Superior temporal gyrus (tissue), 1 donor: Measurements from ENCODE around the gene ZFR.

Experiments
- DNase-seq: peaks from one replicate; pipeline ENCODE4 v3.0.0-alpha.2; 2016; ENCODE audit errors: extremely low spot score

ZFR gene

DNA sequence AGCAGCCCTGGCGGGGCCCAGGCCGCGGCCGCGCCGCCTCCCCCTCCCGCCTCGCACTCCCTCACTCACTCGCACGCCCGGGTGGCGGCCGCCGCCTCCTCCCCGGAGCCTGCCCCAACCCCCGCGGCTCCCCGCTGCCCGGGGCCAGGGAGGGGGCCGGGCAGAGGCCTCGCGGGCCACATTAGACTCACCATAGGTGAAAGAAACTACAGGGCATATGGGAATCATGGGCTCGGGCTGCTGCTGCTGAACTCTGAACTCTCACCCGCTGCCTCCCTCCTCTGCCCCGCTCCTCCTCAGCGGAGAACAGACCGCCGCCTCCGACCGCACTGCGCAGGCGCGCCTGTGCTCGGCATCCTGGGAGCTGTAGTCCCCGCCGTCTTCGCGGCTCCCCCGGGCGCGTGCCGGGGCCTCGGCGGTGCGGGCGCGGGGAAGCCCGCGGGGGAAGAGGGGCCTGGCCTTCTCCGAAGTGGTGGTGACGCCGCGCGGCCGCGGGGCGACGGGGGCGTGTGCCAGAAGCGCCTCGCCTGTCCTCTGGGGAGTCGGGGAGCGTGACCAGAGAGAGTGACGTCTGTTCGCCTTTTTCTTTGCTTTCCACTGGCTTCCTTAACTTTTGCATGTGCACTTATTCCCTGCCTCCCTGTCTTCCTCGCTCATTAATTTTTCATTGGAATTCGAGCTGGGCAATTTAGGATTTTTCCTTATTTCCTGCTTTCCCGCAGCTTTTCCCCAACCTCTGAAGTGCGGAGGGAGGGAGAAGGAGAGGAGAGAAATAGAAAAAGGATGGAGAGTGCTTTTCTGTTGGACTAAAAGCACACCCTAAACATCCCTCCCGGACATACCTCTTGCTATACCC lies at the start of gene ZFR:
Gene ZFR, minus strand, starts transcription at position 310 of the 856 bp plus-strand sequence. Its CDS starts 82 bp downstream, at position 228.
- peak; percentile 91 for DNase-seq

GRCh38 chr5:32490972-32491557 lies 46.5 kb upstream of the ZFR start:
- DNase-seq, result no peak

DNA sequence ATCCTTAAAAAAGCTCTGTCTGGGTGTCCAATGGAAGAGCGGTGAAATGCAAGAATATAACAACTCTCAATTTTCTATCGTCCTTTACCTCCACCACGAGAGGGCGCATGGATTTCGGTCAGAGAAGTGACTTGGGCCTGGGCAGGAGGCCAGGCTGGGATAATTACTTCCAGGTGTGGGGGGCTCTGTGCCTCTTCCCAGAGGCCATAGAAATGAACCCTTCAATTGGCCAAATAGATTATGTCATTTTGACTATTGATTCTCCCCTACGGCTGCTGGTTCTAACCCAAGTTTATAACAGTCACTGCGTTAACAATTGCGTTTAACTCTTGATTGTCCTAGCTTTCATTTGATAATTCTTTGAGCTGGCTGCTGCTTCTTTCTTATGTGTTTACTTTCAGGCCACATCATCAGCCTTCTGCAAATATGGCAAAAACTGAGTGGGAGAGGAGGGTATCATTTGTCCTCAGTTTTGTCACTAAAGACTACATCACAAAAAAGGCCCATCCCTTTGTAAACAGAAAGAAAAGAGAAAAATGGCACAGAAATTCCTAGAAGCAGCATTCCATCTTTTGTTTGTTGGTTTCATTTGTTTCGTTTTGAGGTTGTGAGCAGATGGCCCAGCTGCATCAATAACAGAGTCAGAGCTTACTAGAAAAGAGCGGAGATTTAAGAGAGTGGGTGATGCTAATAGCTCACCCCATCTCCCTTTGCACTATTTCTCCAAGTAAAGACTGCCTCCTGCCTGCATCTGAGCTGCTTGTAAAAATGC lies 45.4 kb upstream of the ZFR start:
- peak; percentile 91 for DNase-seq

DNA sequence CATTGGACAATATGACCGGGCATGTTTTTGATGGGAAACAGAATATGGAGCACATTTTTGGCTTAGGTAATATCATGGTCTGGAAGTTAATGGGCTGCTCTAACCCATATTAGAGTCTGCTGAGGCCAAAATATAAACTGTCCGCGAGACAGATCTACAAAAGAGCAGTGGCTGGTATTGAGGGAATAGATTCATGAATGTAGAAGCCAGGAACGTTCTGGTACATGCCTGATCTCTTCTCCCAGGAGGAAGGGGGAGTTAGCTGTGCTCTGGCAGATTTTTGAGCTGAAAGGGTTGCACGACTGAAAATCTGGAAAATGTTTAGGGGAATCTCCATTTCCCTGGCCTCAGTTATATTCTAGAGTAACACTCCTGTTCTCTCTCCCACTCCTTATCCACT lies 42.9 kb upstream of the ZFR start:
- no peak for DNase-seq

DNA sequence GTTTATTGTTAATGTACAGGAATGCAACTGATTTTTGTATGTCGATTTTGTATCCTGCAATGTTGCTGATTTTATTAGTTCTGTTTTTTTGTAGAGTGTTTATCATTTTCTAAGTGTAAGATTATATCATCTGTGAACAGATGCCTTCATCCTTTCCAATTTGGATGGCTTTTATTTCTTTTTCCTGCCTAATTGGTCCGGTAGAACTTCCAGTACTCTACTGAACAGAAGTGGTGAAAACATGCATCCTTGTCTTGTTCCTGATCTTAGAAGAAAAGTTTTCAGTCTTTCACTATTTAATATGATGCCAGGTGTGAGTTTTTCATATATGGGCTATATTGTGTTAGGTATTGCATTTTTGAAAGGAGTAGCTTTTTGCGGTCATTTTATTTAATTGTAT lies 42.5 kb upstream of the ZFR start:
- DNase-seq, result no peak

GRCh38 chr5:32482193-32482592 lies 37.7 kb upstream of the ZFR start:
- no peak for DNase-seq

- no peak for DNase-seq
These were observed 34.6 kb upstream of the ZFR start for GRCh38 chr5:32479096-32479495.

DNA sequence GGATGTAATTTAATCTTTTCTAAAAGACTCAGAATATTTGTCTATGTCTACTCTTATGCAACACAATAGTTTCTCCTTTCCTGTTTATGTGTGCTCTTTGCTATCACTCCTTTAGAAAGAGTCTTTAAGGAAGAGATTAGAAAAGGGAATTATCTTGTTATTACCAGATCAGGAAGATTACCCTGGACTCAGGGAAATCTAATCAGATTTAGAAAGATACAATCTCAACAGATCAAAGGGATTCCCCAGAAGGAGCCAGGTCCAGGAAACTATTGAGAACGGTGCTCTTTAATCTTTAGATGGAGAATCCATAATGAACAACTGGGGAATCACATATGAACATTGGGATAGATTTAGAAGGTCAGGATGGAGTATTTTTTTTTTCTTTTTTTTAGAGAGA lies 32.4 kb upstream of the ZFR start:
- DNase-seq, result no peak

DNA sequence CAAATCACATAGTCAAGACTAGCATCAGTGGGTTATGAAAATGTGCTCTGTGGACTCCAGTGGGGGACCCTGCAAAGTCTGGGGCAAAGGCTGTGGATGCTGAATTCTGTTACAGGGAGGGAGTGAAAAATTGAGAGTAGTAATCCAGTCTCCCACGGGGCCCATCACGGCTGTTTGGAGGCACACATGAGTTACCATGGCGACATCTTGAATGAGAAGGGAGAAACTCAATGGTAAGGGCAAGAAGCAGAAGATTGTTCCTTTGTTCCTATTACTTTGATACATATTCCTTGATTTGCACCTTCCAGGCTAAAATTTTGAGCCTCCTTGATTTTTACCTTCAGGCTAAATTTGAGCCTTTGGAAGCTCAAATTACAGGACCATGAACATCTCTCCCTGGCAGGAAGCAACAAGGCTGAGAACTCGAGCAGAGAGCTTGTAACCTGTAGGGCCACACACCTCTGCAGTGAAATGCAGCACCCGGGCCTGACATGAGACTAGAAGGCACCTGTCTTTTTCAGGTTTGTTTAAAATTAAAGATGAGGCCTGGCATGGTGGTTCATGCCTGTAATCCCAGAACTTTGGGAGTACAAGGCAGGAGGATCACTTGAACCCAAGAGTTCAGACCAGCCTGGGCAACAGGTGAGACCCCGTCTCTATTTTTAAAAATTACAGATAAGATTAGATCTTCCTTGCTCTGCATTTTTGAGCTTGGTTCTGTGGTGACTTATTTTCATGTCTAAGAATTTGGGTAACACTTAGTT lies 31.0 kb upstream of the ZFR start:
- no peak for DNase-seq

GRCh38 chr5:32474209-32474854 lies 29.8 kb upstream of the ZFR start:
- DNase-seq, result no peak

GRCh38 chr5:32473072-32473471 lies 28.5 kb upstream of the ZFR start:
- no peak for DNase-seq

- peak; percentile 49 for DNase-seq
These were observed 27.2 kb upstream of the ZFR start for GRCh38 chr5:32471784-32472183.

GRCh38 chr5:32465076-32465475 lies 20.5 kb upstream of the ZFR start:
- DNase-seq, result no peak

- no peak for DNase-seq
These were observed 18.1 kb upstream of the ZFR start for GRCh38 chr5:32462618-32463017.

DNA sequence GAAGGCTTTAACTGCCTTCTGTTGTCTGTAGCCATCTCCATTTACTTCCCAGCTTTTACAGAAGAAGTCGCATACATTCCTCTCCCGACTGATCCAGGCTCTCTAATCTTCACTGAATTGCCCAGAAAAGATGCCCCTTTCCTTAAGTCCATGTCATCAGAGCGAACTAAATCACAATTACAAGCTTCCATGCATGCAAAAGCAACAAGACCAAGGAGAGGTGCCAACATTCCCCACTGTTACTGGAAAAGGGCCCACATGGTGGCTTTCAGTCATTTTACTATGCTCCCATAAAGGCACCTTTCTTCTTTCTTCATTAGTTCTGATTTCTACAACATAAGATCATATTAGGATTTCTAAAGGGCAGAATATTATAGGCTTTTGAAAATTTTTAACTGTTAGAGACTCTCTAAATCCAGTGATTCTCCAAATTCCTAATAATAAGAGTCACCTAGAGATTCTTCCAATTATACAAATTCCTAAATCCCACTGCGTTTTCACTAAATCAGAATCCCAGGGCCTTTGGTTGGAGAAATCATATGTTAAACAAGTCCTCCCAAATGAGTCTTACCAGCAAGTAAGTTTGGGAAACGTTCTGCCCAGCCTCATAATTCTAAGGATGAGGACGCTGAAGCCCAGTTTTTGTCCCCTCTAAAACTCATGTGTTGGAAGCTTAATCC lies 17.0 kb upstream of the ZFR start:
- no peak for DNase-seq

- no peak for DNase-seq
These were observed 16.2 kb upstream of the ZFR start for GRCh38 chr5:32460702-32461101.

DNA sequence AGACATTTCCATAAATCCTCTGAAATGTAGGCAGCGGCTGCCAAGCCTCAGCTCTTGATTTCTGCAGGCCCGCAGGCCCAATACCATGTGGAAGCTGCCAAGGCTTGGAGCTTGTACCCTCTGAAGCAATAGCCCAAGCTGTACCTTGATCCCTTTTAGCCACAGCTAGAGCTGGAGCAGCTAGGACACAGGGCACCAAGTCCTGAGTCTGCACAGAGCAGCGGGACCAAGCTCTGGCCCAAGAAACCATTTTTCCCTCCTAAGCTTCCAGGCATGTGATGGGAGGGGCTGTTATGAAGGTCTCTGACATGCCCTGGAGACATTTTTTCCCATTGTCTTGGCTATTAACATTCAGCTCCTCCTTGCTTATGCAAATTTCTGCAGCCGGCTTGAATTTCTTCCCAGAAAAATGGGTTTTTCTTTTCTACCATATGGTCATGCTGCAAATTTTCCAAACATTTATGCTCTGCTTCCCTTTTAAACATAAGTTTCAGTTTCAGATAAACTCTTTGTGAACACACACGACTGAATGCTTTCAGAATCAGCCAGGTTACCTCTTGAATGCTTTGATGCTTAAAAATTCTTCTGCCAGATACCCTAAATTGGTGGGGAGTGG lies 14.4 kb upstream of the ZFR start:
- no peak for DNase-seq

GRCh38 chr5:32455311-32455710 lies 10.8 kb upstream of the ZFR start:
- DNase-seq, result no peak

- no peak for DNase-seq
These were observed 10.3 kb upstream of the ZFR start for GRCh38 chr5:32454821-32455220.

DNA sequence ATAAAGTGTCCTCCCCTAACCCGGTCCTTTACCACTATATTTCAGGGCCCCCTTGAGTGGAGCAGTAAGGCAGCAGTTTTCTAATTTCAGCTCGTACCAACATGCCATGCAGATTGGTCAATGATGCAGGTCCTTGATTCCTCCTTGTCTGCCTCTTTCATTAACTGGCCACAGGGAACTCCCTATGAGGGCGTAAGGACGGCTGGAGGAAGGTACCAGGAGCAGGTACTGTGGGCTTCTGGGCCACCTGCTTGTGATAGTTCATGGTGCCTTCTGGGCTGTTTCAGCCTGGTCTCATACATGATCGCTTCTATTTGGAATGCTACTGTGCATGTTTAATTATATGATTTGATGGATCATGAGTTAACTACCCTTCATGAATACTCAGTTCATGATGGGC lies 9.4 kb upstream of the ZFR start:
- DNase-seq, result no peak
